Measurements from ENCODE around the gene ATAD1.

ATAD1 gene

GRCh38 chr10:87782721-87783120, 35.3 kb downstream of the ATAD1 start:
- no peak overlapping the region for H3K27ac ChIP-seq
- TF ChIP-seq CTCF (conservative IDR thresholded peaks at IDR 0.05): no peak

DNA sequence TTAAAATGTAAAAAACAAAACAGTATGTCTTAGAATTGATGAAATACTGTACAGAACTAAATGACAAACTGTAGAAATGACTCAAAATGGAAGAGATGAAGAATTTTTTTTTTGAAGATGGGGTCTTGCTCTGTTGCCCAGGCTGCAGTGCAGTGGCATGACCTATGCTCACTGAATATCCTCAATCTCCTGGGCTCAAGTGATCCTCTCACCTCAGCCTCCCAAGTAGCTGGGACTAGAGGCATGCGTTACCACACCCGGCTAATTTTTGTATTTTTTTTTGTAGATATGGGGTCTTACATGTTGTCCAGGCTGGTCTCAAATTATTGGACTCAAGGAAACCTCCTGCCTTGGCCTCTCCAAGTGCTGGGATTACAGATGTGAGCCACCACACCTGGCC, 36.5 kb downstream of the ATAD1 start:
- no peak overlapping the region for H3K27ac ChIP-seq
- TF ChIP-seq CTCF (conservative IDR thresholded peaks at IDR 0.05): no peak

DNA sequence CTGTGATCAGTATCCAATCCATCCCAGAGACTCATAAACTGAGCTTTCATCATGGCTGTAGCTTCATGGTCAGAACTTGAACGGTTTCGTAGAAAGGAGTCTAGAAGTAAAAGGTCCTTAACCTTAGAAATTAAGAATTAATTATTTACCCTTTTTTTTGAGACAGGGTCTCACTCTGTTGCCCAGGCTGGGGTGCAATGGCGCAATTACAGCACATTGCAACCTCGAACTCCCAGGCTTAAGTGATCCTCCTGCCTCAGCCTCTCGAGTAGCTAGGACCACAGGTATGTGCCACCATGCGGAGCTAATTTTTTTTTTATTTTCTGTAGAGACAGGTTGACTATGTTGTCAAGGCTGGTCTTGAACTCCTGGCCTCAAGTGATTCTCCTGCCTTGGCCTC, 41.7 kb downstream of the ATAD1 start:
- no peak overlapping the region for H3K27ac ChIP-seq
- TF ChIP-seq CTCF (conservative IDR thresholded peaks at IDR 0.05): no peak

DNA sequence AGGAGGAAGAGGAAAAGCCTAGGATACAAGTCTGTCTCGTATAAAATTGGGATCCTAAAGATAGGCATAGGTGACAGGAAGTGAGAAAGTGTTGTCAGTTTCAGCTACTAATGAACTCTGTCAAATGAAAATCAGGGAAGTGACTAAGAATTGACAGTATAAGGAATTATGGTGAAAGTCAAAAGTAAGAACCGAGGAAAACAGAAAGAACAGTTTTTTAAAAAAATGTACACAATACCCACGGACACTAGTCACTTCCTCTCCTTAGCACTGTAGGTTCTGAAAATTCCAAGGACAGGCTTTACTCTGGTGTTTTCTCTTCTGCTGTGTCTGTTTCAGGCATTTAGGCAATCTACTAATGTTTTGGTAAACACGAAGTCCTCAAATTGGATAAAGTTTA, 42.3 kb downstream of the ATAD1 start:
- TF ChIP-seq CTCF (conservative IDR thresholded peaks at IDR 0.05): no peak
- no peak overlapping the region for H3K27ac ChIP-seq

GRCh38 chr10:87771871-87772500, 46.0 kb downstream of the ATAD1 start:
- TF ChIP-seq CTCF (conservative IDR thresholded peaks at IDR 0.05): peak; percentile 71
- no peak overlapping the region for H3K27ac ChIP-seq

- TF ChIP-seq CTCF (conservative IDR thresholded peaks at IDR 0.05): no peak
- H3K27ac ChIP-seq: no peak overlapping the region
Measured at GRCh38 chr10:87767253-87767652, 50.8 kb downstream of the ATAD1 start.

- H3K27ac ChIP-seq: no peak overlapping the region
Measured at GRCh38 chr10:87765666-87766376, 52.2 kb downstream of the ATAD1 start.

More at GRCh38 chr10:87765666-87766376, 52.2 kb downstream of the ATAD1 start:
- TF ChIP-seq CTCF (conservative IDR thresholded peaks at IDR 0.05): no peak

All from VCaP (cell line).